Common myeloid progenitor, CD34-positive (primary cell): ENCODE results near the gene EIF3CL.
A peak's percentile ranks its signal among the peaks of the same experiment; 100 is the strongest.
"Not testable (repeated sequence)": the region's sequence is repeated elsewhere in the genome, so short reads cannot be mapped to it uniquely, and the experiment has no call there.

ENCODE experiments used
- CTCF ChIA-PET: fragments of 350-600 bp; sonication (Branson Sonifier 250); formaldehyde crosslinking; loops from one replicate; lab custom pipeline; 2021; ENCODE audit warnings: antibody characterized with exemption; lab: Charles Lee
- POLR2A ChIA-PET: fragments of 350-600 bp; sonication (Branson Sonifier 250); formaldehyde crosslinking; loops from one replicate; lab custom pipeline; 2021; ENCODE audit warnings: antibody characterized with exemption; lab: Charles Lee
- DNase-seq, 3 donors: peaks; one replicate each; pipeline versions ENCODE4 v3.0.0 to v3.0.0-alpha.2; 2013
- H3K27ac ChIP-seq, 2 experiments: 1 replicate in 1 of 2; 2 replicates in 1 of 2; pipeline ENCODE4 v1.7.0; 2013; ENCODE audit warnings: inconsistent platforms in 2 of 2, low read length in 2 of 2, mild to moderate bottlenecking in 2 of 2, low read depth in 1 of 2, moderate library complexity in 1 of 2; ENCODE audit not compliant: severe bottlenecking in 2 of 2, insufficient read depth in 1 of 2, poor library complexity in 1 of 2
- H3K27me3 ChIP-seq, 5 experiments: replicated peaks in 2 of 5; 1 replicate in 3 of 5; 2 replicates in 2 of 5; pipeline versions ENCODE4 v1.6.1 to v1.7.0; 2013; ENCODE audit warnings: low read length in 4 of 5, mild to moderate bottlenecking in 2 of 5, moderate library complexity in 2 of 5, inconsistent platforms in 1 of 5; ENCODE audit not compliant: insufficient read depth in 5 of 5, control insufficient read depth in 4 of 5
- H3K36me3 ChIP-seq, 4 experiments: 1 replicate in 2 of 4; 2 replicates in 2 of 4; pipeline versions ENCODE4 v1.6.1 to v1.7.0; 2013; ENCODE audit warnings: low read length in 3 of 4, control low read depth in 1 of 4, mild to moderate bottlenecking in 1 of 4; ENCODE audit not compliant: control insufficient read depth in 4 of 4, insufficient read depth in 4 of 4
- H3K4me1 ChIP-seq, 4 experiments: 1 replicate in 3 of 4; 2 replicates in 1 of 4; pipeline versions ENCODE4 v1.6.1 to v1.7.1; 2013; ENCODE audit warnings: low read length in 3 of 4, mild to moderate bottlenecking in 3 of 4, control low read depth in 1 of 4, inconsistent platforms in 1 of 4, moderate library complexity in 1 of 4; ENCODE audit not compliant: control insufficient read depth in 4 of 4, insufficient read depth in 4 of 4; ENCODE audit errors: control extremely low read depth in 1 of 4
- H3K4me3 ChIP-seq, 7 experiments: 1 replicate in 4 of 7; 2 replicates in 3 of 7; pipeline versions ENCODE4 v1.5.1 to v1.7.0; 2013; ENCODE audit warnings: mild to moderate bottlenecking in 7 of 7, low read length in 6 of 7, moderate library complexity in 6 of 7, inconsistent platforms in 2 of 7, low read depth in 2 of 7, control low read depth in 1 of 7; ENCODE audit not compliant: insufficient read depth in 4 of 7, control insufficient read depth in 1 of 7; ENCODE audit errors: extremely low read depth in 1 of 7
- H3K9me3 ChIP-seq, 5 experiments: 1 replicate in 4 of 5; 2 replicates in 1 of 5; pipeline versions ENCODE4 v1.6.1 to v1.7.1; 2013; ENCODE audit warnings: low read length in 4 of 5, mild to moderate bottlenecking in 2 of 5, inconsistent platforms in 1 of 5, low read depth in 1 of 5, moderate library complexity in 1 of 5; ENCODE audit not compliant: control insufficient read depth in 4 of 5, insufficient read depth in 2 of 5; ENCODE audit errors: control extremely low read depth in 1 of 5
- WGBS: methylation state at CpG from one replicate; pipeline ENCODE4 v1.1.5; 2013; ENCODE audit not compliant: insufficient coverage; 5-methylcytosine and 5-hydroxymethylcytosine counted together

The EIF3CL gene

GRCh38 chr16:28338230-28338629 lies 65.4 kb downstream of the EIF3CL start:
- no CpG with 5 or more reads among the region's 6 CpGs for WGBS
- H3K27ac ChIP-seq, H3K36me3 ChIP-seq, H3K27me3 ChIP-seq, CTCF ChIA-PET, POLR2A ChIA-PET, DNase-seq, H3K4me3 ChIP-seq, H3K4me1 ChIP-seq, H3K9me3 ChIP-seq: not testable (repeated sequence)

- H3K4me3 ChIP-seq, POLR2A ChIA-PET, H3K36me3 ChIP-seq, CTCF ChIA-PET, H3K27me3 ChIP-seq, DNase-seq, H3K27ac ChIP-seq, H3K9me3 ChIP-seq, H3K4me1 ChIP-seq: not testable (repeated sequence)
- no CpG with 5 or more reads among the region's 5 CpGs for WGBS
Measured at GRCh38 chr16:28336940-28337710, 66.5 kb downstream of the EIF3CL start.

- 100% methylated on average over 3 of the region's 8 CpGs for WGBS
- H3K4me1 ChIP-seq, DNase-seq, H3K4me3 ChIP-seq, CTCF ChIA-PET, H3K36me3 ChIP-seq, POLR2A ChIA-PET, H3K27ac ChIP-seq, H3K9me3 ChIP-seq, H3K27me3 ChIP-seq: not testable (repeated sequence)
Measured at GRCh38 chr16:28335678-28336077, 68.0 kb downstream of the EIF3CL start.

- POLR2A ChIA-PET, H3K27ac ChIP-seq, H3K4me3 ChIP-seq, CTCF ChIA-PET, H3K9me3 ChIP-seq, H3K27me3 ChIP-seq, H3K4me1 ChIP-seq, H3K36me3 ChIP-seq: not testable (repeated sequence)
- WGBS, result no CpG with 5 or more reads among the region's 6 CpGs
- DNase-seq, result peak in 1 of 3 donors; percentile 24
Measured at GRCh38 chr16:28332632-28333031, 71.0 kb downstream of the EIF3CL start.

- H3K4me3 ChIP-seq, DNase-seq, H3K4me1 ChIP-seq, H3K27me3 ChIP-seq, POLR2A ChIA-PET, H3K9me3 ChIP-seq, H3K36me3 ChIP-seq, CTCF ChIA-PET, H3K27ac ChIP-seq: not testable (repeated sequence)
- WGBS, result no CpG with 5 or more reads among the region's 2 CpGs
Measured at GRCh38 chr16:28330981-28331380, 72.7 kb downstream of the EIF3CL start.

GRCh38 chr16:28330232-28330631 lies 73.4 kb downstream of the EIF3CL start:
- H3K9me3 ChIP-seq, H3K4me1 ChIP-seq, H3K4me3 ChIP-seq, H3K27me3 ChIP-seq, POLR2A ChIA-PET, H3K36me3 ChIP-seq, H3K27ac ChIP-seq, CTCF ChIA-PET: not testable (repeated sequence)
- WGBS, result 60% methylated on average over 1 of the region's 9 CpGs
- DNase-seq, result peak; percentile 38 to 71 (median 66)
